Lower leg skin (tissue), 3 donors: Measurements from ENCODE around the gene TENT4B.

Experiments
- POLR2A ChIP-seq, 2 donors: fragments of 450-650 bp; IDR thresholded peaks; one replicate each; pipeline ENCODE4 v1.6.1; 2016 to 2017; ENCODE audit warnings: antibody characterized with exemption in 2 of 2, mild to moderate bottlenecking in 1 of 2, moderate library complexity in 1 of 2
- TF ChIP-seq, protein P1 (sequence below), 3 donors: fragments of 450-650 bp; IDR thresholded peaks; one replicate each; pipeline ENCODE4 v1.5.1; 2016; ENCODE audit warnings: antibody characterized with exemption in 3 of 3, mild to moderate bottlenecking in 3 of 3, moderate library complexity in 2 of 3

DNA sequence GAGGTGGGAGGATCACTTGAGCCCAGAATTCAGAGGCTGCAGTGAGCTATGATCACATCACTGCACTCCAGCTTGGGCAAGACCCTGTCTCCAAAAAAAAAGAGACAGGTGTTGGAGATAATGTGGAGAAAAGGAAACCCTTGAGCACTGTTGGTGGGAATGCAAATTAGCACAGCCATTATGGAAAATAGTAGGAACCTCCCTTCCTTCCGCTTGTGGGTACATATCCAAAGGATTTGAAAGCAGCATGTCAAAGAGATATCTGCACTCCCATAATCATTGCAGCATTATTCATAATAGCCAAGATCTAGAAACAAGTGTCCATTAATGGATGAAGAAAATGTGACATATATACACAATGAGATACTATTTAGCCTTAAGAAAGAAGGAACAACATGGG, 103.5 kb downstream of the TENT4B start:
- TF ChIP-seq, protein P1, sequence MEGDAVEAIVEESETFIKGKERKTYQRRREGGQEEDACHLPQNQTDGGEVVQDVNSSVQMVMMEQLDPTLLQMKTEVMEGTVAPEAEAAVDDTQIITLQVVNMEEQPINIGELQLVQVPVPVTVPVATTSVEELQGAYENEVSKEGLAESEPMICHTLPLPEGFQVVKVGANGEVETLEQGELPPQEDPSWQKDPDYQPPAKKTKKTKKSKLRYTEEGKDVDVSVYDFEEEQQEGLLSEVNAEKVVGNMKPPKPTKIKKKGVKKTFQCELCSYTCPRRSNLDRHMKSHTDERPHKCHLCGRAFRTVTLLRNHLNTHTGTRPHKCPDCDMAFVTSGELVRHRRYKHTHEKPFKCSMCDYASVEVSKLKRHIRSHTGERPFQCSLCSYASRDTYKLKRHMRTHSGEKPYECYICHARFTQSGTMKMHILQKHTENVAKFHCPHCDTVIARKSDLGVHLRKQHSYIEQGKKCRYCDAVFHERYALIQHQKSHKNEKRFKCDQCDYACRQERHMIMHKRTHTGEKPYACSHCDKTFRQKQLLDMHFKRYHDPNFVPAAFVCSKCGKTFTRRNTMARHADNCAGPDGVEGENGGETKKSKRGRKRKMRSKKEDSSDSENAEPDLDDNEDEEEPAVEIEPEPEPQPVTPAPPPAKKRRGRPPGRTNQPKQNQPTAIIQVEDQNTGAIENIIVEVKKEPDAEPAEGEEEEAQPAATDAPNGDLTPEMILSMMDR (IDR thresholded peaks at IDR 0.05): no peak
- TF ChIP-seq POLR2A (IDR thresholded peaks at IDR 0.05): no peak
